Fibroblast of skin of left quadriceps (primary cell): Measurements from ENCODE around the gene RTF2.
A peak's percentile ranks its signal among the peaks of the same experiment; 100 is the strongest.

Experiments
- DNase-seq, 2 experiments: peaks; one replicate each; pipeline ENCODE4 v3.0.0-alpha.2; 2013; ENCODE audit warnings: low read depth in 2 of 2

RTF2 gene

DNA sequence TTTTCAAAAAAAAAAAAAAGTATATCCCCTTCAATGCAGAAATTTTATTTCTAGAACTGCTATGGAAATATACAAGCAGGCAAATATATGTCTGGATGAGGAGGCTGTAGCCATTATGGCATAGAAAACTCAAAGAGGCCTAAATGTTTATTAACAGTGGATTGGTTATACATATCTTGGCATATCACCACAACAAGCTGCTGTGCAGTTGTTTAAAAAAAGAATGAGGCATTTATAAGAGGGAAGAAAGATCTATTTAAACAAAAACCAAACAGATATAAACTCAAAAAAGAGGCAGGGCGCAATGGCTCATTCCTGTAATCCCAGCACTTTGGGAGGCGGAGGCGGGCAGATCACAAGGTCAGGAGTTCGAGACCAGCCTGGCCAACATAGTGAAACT lies 30.1 kb upstream of the RTF2 start:
- no peak for DNase-seq

GRCh38 chr20:56439771-56440291 lies 28.6 kb upstream of the RTF2 start:
- peak; percentile 99 for DNase-seq

DNA sequence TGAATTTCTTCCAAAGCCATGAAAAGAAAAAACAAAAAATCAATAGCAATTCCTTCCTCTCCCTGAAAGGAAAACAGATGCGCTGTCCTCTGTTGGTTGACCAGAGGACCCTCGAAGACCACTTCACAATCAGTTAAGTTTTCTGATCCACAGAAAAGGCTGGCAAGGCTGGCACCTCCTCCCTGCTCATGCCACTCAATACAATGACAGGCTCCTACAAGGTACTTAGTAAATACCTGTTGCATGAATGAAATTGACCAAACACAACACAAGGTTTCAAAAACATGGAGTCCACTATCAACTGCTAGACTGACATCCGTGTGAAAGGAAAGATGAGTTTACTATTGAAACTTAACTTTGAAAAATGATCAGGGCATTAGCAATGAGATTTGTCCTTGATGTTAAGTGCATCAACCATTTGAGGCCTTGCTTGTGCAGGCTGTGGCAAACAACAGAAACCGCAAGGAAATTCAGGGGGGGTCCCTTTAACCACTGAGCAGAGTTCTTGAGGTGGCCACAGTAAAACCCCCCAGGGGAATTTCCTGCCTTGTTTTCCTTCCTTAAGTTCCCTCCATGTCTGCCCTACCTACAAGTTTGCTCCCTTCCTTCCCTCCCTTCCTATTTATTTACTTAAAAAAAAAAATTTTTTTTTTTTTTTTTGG lies 27.9 kb upstream of the RTF2 start:
- DNase-seq, result no peak

DNA sequence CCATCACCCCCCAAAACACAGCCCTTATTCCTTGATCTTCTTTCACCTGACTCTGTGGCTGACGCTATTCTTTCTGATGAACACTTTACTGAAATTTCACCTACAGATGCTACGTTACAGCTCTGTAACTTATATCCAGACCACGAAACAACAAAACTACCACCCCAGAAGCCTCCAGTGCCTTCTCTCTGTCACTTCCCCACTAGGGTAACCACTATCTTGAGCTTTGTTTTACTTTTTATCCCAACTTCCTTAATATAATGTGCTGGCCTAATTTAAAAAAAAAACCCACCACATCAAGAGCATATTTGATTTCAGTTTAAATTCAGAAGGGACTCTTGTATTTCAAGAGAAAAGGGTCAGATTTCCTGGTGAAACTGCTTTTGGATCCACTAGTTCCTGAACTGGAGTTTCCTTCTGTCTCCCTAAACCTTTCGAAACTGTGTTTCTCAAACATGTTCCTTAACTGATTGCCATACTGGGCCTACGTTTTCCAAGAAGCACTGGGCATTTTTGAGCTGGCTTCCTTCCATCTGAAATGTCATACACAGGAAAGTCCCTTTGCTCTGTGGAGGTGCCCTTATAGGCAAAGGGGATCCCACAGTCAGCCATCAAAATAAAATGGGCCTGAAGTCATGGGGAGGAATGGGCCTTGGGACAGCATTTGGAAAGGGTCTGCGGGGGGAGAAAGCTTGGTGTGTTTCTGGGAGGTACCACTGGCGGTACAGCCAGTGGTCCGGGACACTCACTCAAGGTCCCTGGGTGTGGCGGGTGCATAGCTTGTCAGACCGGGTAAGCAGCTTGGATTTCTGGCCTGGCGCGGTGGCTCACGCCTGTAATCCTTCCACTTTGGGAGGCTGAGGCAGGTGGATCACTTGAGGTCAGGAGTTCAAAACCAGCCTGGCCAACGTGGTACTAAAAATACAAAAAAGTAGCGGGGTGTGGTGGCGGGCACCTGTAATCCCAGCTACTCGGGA lies 25.8 kb upstream of the RTF2 start:
- no peak for DNase-seq

DNA sequence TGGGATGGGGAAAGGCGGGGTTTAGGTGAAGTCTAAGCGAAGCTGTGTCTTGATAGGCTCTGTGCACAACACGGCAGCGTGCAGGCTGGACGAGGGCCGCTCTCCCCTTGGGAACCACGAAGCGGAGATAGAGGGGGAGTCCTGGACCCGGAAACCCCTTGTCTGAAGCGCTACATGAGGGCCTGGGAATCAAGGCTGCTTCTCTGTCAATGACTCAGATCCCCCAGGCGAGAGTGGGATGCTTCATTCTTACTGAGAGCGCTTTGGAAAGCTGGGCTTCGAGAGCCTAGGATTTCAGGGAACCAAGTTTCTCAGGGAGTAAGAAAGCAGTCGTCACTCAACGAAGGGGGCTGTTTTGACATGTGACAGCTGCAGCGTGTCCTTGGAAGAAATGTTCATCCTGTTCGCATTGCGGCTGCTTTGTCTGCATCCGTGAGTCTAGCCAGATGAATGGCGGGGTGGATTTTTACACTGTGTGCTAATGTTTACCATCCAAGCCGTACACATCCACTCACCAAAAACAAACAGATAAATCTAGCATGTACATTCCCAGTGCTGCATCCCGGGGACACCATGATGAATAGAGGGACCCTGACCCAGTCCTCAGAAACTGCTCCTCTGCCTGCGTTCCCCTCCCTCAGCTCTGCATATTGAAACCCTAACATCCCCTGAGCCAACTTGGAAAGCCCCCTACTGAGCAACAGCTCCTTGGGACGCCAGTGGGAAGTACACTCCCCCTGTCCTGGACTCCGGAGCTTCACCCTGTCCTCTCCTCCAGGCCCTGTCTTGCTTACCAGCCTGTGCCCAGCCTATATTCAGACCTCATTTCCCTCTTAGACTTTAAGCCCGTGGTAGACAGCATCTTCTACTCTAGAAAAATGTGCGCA lies 24.5 kb upstream of the RTF2 start:
- no peak for DNase-seq

- no peak for DNase-seq
Observed at GRCh38 chr20:56445130-56445529, 23.3 kb upstream of the RTF2 start.

GRCh38 chr20:56445540-56445939 lies 22.9 kb upstream of the RTF2 start:
- DNase-seq, result no peak

GRCh38 chr20:56447227-56447626 lies 21.2 kb upstream of the RTF2 start:
- DNase-seq, result no peak

DNA sequence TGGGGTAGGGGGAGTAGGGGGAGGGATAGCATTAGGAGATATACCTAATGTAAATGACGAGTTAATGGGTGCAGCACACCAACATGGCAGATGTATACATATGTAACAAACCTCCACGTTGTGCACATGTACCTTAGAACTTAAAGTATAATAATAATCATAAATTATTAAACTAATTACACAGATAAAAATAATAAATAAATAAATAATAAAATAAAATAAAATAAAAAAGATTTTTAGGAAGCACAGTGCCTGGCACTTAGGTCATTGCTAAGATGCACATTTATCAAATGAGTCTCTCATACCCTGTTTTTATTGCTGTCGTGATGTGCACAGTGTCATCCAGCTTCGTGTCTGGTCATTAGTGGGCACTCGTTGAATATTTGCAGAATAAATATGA lies 19.0 kb upstream of the RTF2 start:
- DNase-seq, result no peak

GRCh38 chr20:56451056-56451765 lies 17.2 kb upstream of the RTF2 start:
- DNase-seq, result no peak

- no peak for DNase-seq
Observed at GRCh38 chr20:56453352-56453751, 15.1 kb upstream of the RTF2 start.

GRCh38 chr20:56454754-56455153 lies 13.7 kb upstream of the RTF2 start:
- DNase-seq, result no peak

DNA sequence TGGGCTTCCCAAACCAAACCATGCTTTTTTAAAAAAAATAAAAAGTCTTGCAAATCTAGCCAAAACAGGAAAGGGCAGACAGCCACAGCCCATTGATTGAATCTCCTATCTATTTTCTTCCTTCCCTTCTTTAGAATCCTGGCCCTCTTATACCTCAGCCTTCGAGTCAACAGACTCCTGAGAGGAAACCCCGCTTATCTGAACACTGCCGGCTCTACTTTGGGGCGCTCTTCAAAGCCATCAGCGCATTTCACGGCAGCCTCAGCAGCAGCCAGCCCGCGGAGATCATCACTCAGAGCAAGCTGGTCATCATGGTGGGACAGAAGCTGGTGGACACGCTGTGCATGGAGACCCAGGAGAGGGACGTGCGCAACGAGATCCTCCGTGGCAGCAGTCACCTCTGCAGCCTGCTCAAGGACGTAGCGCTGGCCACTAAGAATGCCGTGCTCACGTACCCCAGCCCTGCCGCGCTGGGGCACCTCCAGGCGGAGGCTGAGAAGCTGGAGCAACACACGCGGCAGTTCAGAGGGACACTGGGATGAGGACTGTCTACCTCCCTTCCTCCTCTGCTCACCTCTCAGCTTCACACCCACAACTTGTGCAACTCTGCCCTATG lies 10.1 kb upstream of the RTF2 start:
- no peak for DNase-seq

DNA sequence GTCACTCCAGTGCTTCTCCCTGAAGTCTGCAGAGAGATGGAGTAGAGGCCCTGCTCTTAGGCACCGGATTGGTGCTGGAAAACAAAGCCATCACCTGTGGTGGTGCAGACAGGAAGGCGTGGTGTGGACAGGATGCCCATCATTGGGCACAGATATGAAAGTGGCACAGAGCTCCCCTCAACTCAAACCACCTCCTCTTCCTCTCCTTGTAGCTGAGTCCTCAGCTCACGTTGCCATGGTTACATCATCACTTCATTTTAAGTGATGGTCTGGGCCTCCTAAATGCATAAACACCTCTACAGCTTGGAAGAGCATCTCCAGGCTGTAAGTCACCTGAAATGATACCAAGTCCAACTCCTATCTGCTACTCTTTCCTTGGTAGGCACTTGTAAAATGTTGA lies 8.0 kb upstream of the RTF2 start:
- DNase-seq, result no peak

- no peak for DNase-seq
Observed at GRCh38 chr20:56461576-56461975, 6.9 kb upstream of the RTF2 start.

- DNase-seq, result no peak
Observed at GRCh38 chr20:56463428-56463827, 5.0 kb upstream of the RTF2 start.

- no peak for DNase-seq
Observed at GRCh38 chr20:56465997-56466396, 2.4 kb upstream of the RTF2 start.

DNA sequence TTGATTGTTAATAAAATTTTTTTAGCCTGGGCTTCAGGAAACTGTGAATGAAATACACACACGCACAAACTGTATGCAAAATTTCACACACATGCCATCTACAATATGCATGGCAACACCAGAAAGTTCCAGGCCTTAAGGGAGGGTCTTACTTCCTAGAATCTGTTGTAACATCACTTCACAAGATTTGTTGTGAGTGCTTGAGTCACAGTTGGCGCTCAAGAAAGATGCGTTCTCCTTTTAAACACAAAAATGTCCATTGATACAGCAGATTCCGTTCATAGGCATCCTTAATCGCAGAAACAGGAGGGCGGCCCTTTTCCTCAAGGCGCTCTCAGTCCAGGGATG lies 485 bp upstream of the RTF2 start:
- DNase-seq, result no peak

DNA sequence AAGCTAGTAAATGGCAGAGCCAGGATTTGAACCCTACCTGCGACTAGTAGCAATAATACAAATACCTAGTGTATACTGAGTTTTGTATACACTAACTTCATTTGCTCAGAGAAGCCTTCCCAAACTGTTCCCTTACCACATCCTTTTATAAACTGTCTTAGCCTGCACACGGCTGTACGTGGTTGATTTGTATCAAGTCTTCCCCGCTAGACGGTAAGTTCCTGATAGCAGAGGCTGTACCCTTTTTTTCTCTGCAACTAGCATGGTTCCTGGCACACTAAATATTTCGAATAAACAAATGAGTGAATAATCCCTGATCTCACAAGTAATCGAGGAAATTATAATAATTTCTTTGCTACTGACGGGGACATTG lies 636 bp downstream of the RTF2 start:
- no peak for DNase-seq

- no peak for DNase-seq
Observed at GRCh38 chr20:56483970-56484369, 15.5 kb downstream of the RTF2 start.

- DNase-seq, result no peak
Observed at GRCh38 chr20:56487216-56487615, 18.8 kb downstream of the RTF2 start.
